HepG2 (cell line): ENCODE measurements around the gene RMI2.

ENCODE experiments used
- CEBPB ChIP-seq: IDR thresholded peaks from 2 replicates; pipeline ENCODE4 v1.6.1; 2011; ENCODE audit warnings: low read depth, low read length, improper control_type of control experiment, borderline replicate concordance
- CREB1 ChIP-seq, 2 experiments: fragments of 450-650 bp in 1 of 2; IDR thresholded peaks; 2 replicates each; pipeline ENCODE4 v1.6.1; 2016 to 2017; ENCODE audit warnings: control low read depth in 1 of 2, mild to moderate bottlenecking in 1 of 2, missing compliant biosample characterization in 1 of 2, missing genetic modification characterization in 1 of 2
- EP300 ChIP-seq, 3 experiments: sonication (generic) in 1 of 3; formaldehyde crosslinking in 1 of 3; IDR thresholded peaks; 2 replicates each; pipeline versions ENCODE4 v1.5.1 to v1.6.1; 2011 to 2020; ENCODE audit warnings: low read depth in 2 of 3, low read length in 2 of 3, borderline replicate concordance in 1 of 3, improper control_type of control experiment in 1 of 3, mild to moderate bottlenecking in 1 of 3, missing genetic modification reagents in 1 of 3, moderate library complexity in 1 of 3
- EZH2 ChIP-seq: conservative IDR thresholded peaks from 2 replicates; pipeline ENCODE4 v1.6.1; 2012; ENCODE audit warnings: mild to moderate bottlenecking, low read depth, low read length, moderate library complexity
- GLI4 ChIP-seq: sonication (generic); formaldehyde crosslinking; IDR thresholded peaks from 2 replicates; pipeline ENCODE4 v1.5.1; 2020; ENCODE audit warnings: missing genetic modification reagents, mild to moderate bottlenecking, moderate library complexity, borderline replicate concordance
- POLR2A ChIP-seq, 2 experiments: IDR thresholded peaks; 2 replicates each; pipeline ENCODE4 v1.6.1; 2011; ENCODE audit warnings: low read depth in 2 of 2, low read length in 2 of 2, mild to moderate bottlenecking in 1 of 2, moderate library complexity in 1 of 2; ENCODE audit not compliant: insufficient read depth in 1 of 2
- SP2 ChIP-seq: sonication (generic); formaldehyde crosslinking; IDR thresholded peaks from 2 replicates; pipeline ENCODE4 v1.5.1; 2020; ENCODE audit warnings: mild to moderate bottlenecking, missing genetic modification reagents
- TCF7L2 ChIP-seq: IDR thresholded peaks from 2 replicates; pipeline ENCODE4 v1.6.1; 2011; ENCODE audit warnings: mild to moderate bottlenecking, low read depth, low read length, moderate library complexity
- TEAD2 ChIP-seq: sonication (generic); formaldehyde crosslinking; IDR thresholded peaks from 2 replicates; pipeline ENCODE4 v1.9.0; 2021; ENCODE audit warnings: missing genetic modification reagents
- U2AF1 ChIP-seq: fragments of 200-400 bp; formaldehyde crosslinking; optimal IDR thresholded peaks from 2 replicates; pipeline ENCODE3; 2017; ENCODE audit warnings: mild to moderate bottlenecking, low read depth, low read length
- ZZZ3 ChIP-seq: sonication (generic); formaldehyde crosslinking; IDR thresholded peaks from 2 replicates; pipeline ENCODE4 v1.4.0; 2020; ENCODE audit warnings: missing genetic modification reagents, mild to moderate bottlenecking, borderline replicate concordance
- TF ChIP-seq, protein P1 (sequence below): sonication (generic); formaldehyde crosslinking; IDR thresholded peaks from 2 replicates; pipeline ENCODE4 v1.5.0; 2020; ENCODE audit warnings: mild to moderate bottlenecking, missing genetic modification reagents
- TF ChIP-seq, protein P2 (sequence below): sonication (generic); formaldehyde crosslinking; IDR thresholded peaks from 2 replicates; pipeline ENCODE4 v1.4.0; 2020; ENCODE audit warnings: missing genetic modification reagents
- TF ChIP-seq, protein P3 (sequence below): sonication (generic); formaldehyde crosslinking; IDR thresholded peaks from 2 replicates; pipeline ENCODE4 v1.5.0; 2020; ENCODE audit warnings: mild to moderate bottlenecking, missing genetic modification reagents, moderate library complexity

DNA sequence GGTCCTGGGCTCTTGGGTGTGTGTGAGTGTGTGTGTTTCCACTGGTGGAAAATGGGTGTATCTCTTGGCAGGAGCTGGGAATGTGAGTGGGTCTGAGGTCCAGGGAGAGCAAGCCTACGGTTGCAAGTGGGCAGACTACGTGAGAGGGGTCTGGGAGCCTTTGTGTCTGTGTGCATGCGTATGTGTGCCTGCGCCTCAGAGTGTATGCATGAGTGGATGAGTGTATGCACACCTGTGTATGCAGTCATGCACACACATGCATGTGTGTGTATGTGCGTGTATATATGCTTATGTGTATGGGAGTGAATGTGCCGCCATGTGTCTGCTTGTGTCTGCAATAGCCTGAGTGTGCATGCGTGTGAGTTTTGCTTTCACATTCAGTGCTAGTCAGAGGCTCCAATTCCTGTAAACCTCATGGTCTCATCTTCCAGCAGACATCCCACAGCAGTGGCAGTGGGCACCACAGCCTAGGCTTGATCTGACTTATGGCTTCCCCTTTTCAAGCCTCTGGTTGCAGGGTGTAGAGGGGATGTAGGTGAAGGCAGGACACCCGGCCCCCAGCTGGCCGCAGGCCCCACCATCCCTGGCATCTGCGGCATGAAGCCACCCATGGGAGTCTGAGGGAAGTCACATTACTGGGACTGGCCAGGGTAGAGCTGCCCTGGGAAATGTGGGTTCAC is 19.7 kb upstream of the RMI2 start:
- no peak for TF ChIP-seq GLI4 (CRISPR knock-in tag)
- no peak for TF ChIP-seq CREB1 (IDR thresholded peaks at IDR 0.05)
- TF ChIP-seq CREB1 (CRISPR knock-in tag; IDR thresholded peaks at IDR 0.05) = no peak
- no peak for TF ChIP-seq CEBPB
- TF ChIP-seq U2AF1 = no peak
- TF ChIP-seq, protein P1, sequence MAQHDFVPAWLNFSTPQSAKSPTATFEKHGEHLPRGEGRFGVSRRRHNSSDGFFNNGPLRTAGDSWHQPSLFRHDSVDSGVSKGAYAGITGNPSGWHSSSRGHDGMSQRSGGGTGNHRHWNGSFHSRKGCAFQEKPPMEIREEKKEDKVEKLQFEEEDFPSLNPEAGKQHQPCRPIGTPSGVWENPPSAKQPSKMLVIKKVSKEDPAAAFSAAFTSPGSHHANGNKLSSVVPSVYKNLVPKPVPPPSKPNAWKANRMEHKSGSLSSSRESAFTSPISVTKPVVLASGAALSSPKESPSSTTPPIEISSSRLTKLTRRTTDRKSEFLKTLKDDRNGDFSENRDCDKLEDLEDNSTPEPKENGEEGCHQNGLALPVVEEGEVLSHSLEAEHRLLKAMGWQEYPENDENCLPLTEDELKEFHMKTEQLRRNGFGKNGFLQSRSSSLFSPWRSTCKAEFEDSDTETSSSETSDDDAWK (CRISPR knock-in tag) = no peak
- no peak for TF ChIP-seq POLR2A (IDR thresholded peaks at IDR 0.05; ENCODE audit: insufficient read depth in 1 of 2, low read depth in 2 of 2, low read length in 2 of 2)
- TF ChIP-seq, protein P2, sequence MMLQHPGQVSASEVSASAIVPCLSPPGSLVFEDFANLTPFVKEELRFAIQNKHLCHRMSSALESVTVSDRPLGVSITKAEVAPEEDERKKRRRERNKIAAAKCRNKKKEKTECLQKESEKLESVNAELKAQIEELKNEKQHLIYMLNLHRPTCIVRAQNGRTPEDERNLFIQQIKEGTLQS (CRISPR knock-in tag) = no peak
- TF ChIP-seq SP2 = no peak
- no peak for TF ChIP-seq TCF7L2
- TF ChIP-seq EZH2 = no peak
- TF ChIP-seq ZZZ3 (CRISPR knock-in tag) = no peak
- TF ChIP-seq, protein P3, sequence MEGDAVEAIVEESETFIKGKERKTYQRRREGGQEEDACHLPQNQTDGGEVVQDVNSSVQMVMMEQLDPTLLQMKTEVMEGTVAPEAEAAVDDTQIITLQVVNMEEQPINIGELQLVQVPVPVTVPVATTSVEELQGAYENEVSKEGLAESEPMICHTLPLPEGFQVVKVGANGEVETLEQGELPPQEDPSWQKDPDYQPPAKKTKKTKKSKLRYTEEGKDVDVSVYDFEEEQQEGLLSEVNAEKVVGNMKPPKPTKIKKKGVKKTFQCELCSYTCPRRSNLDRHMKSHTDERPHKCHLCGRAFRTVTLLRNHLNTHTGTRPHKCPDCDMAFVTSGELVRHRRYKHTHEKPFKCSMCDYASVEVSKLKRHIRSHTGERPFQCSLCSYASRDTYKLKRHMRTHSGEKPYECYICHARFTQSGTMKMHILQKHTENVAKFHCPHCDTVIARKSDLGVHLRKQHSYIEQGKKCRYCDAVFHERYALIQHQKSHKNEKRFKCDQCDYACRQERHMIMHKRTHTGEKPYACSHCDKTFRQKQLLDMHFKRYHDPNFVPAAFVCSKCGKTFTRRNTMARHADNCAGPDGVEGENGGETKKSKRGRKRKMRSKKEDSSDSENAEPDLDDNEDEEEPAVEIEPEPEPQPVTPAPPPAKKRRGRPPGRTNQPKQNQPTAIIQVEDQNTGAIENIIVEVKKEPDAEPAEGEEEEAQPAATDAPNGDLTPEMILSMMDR (CRISPR knock-in tag) = no peak
- TF ChIP-seq TEAD2 (CRISPR knock-in tag) = peak; percentile 53; the same call in 1 of the 2 replicates
- no peak for TF ChIP-seq EP300 (IDR thresholded peaks at IDR 0.05; ENCODE audit: low read depth in 2 of 2, low read length in 2 of 2)
- no peak for TF ChIP-seq EP300 (CRISPR knock-in tag; IDR thresholded peaks at IDR 0.05; ENCODE audit: borderline replicate concordance)
